ENCODE results near the gene NUDT19.

NUDT19 gene

GRCh38 chr19:32647361-32647760, 44.3 kb upstream of the NUDT19 start:
- H4K20me1 ChIP-seq (ENCODE audit: insufficient read depth, low read length, poor library complexity, severe bottlenecking), result peaks cover 21% of the 10 kb centered on the region
- H3K9me2 ChIP-seq (replicated peaks; ENCODE audit: low read depth, low read length), result no peaks in the 10 kb centered on the region
- H3K4me3 ChIP-seq (ENCODE audit: low read length, poor library complexity, severe bottlenecking), result no peak overlapping the region
- no peak for TF ChIP-seq CTCF (conservative IDR thresholded peaks at IDR 0.05; ENCODE audit: low read length)
- no peak for TF ChIP-seq EZH2phosphoT487 (IDR thresholded peaks at IDR 0.05; ENCODE audit: borderline replicate concordance)
- H3K9me3 ChIP-seq (ENCODE audit: insufficient read depth, low read depth, low read length), result no peaks in the 10 kb centered on the region
- H3K4me1 ChIP-seq (ENCODE audit: insufficient read depth, low read length, poor library complexity, severe bottlenecking), result peaks cover 12% of the 10 kb centered on the region
- no peaks in the 10 kb centered on the region for H3K27me3 ChIP-seq (ENCODE audit: insufficient read depth, low read length, poor library complexity, severe bottlenecking)
- no peak overlapping the region for H3K9ac ChIP-seq (ENCODE audit: low read depth, low read length, poor library complexity, severe bottlenecking)
- peaks cover 8% of the 10 kb centered on the region; the same call in 1 of the 2 replicates for H3K79me2 ChIP-seq (ENCODE audit: insufficient read depth, low read length)
- H3F3A ChIP-seq (ENCODE audit: low read depth), result peaks cover 7% of the 10 kb centered on the region; the same call in 1 of the 2 replicates
- no peak overlapping the region for H3K4me2 ChIP-seq (ENCODE audit: low read depth, low read length, poor library complexity, severe bottlenecking)
- no peak overlapping the region for H2AFZ ChIP-seq (ENCODE audit: low read length)
- peaks cover 82% of the 10 kb centered on the region; the same call in 1 of the 2 replicates for H3K36me3 ChIP-seq (ENCODE audit: insufficient read depth, low read length)

- no peaks in the 10 kb centered on the region for H3K9me2 ChIP-seq (replicated peaks; ENCODE audit: low read depth, low read length)
- H3K4me2 ChIP-seq (ENCODE audit: low read depth, low read length, poor library complexity, severe bottlenecking), result no peak overlapping the region
- H3K36me3 ChIP-seq (ENCODE audit: insufficient read depth, low read length), result peaks cover 78% of the 10 kb centered on the region; the same call in 1 of the 2 replicates
- H4K20me1 ChIP-seq (ENCODE audit: insufficient read depth, low read length, poor library complexity, severe bottlenecking), result peaks cover 36% of the 10 kb centered on the region
- no peaks in the 10 kb centered on the region for H3F3A ChIP-seq (ENCODE audit: low read depth)
- H3K4me1 ChIP-seq (ENCODE audit: insufficient read depth, low read length, poor library complexity, severe bottlenecking), result no peaks in the 10 kb centered on the region
- TF ChIP-seq CTCF (conservative IDR thresholded peaks at IDR 0.05; ENCODE audit: low read length), result no peak
- no peak for TF ChIP-seq EZH2phosphoT487 (IDR thresholded peaks at IDR 0.05; ENCODE audit: borderline replicate concordance)
- no peak overlapping the region for H3K9ac ChIP-seq (ENCODE audit: low read depth, low read length, poor library complexity, severe bottlenecking)
- no peak overlapping the region for H2AFZ ChIP-seq (ENCODE audit: low read length)
- peaks cover 25% of the 10 kb centered on the region for H3K79me2 ChIP-seq (ENCODE audit: insufficient read depth, low read length)
- no peak overlapping the region for H3K4me3 ChIP-seq (ENCODE audit: low read length, poor library complexity, severe bottlenecking)
- no peaks in the 10 kb centered on the region for H3K27me3 ChIP-seq (ENCODE audit: insufficient read depth, low read length, poor library complexity, severe bottlenecking)
- H3K9me3 ChIP-seq (ENCODE audit: insufficient read depth, low read depth, low read length), result no peaks in the 10 kb centered on the region
Measured at GRCh38 chr19:32649751-32650150, 41.9 kb upstream of the NUDT19 start.

- TF ChIP-seq CTCF (conservative IDR thresholded peaks at IDR 0.05; ENCODE audit: low read length), result no peak
- no peak for TF ChIP-seq EZH2phosphoT487 (IDR thresholded peaks at IDR 0.05; ENCODE audit: borderline replicate concordance)
- Histone ChIP-seq H3K4me1 (ENCODE audit: insufficient read depth, low read length, poor library complexity, severe bottlenecking) (no peaks in the 10 kb centered on the region), H3K9me2 (replicated peaks; ENCODE audit: low read depth, low read length) (no peaks in the 10 kb centered on the region), H2AFZ (ENCODE audit: low read length) (no peak overlapping the region), H3K9ac (ENCODE audit: low read depth, low read length, poor library complexity, severe bottlenecking) (no peak overlapping the region), H4K20me1 (ENCODE audit: insufficient read depth, low read length, poor library complexity, severe bottlenecking) (peaks cover 38% of the 10 kb centered on the region), H3K9me3 (ENCODE audit: insufficient read depth, low read depth, low read length) (no peaks in the 10 kb centered on the region), H3K27me3 (ENCODE audit: insufficient read depth, low read length, poor library complexity, severe bottlenecking) (no peaks in the 10 kb centered on the region), H3K4me2 (ENCODE audit: low read depth, low read length, poor library complexity, severe bottlenecking) (no peak overlapping the region), H3F3A (ENCODE audit: low read depth) (no peaks in the 10 kb centered on the region), H3K36me3 (ENCODE audit: insufficient read depth, low read length) (peaks cover 87% of the 10 kb centered on the region; the same call in 1 of the 2 replicates), H3K4me3 (ENCODE audit: low read length, poor library complexity, severe bottlenecking) (no peak overlapping the region), H3K79me2 (ENCODE audit: insufficient read depth, low read length) (peaks cover 34% of the 10 kb centered on the region)
Measured at GRCh38 chr19:32650671-32651070, 41.0 kb upstream of the NUDT19 start.
